H1 (cell line): ENCODE data around the gene HIPK1. TPM values are rescaled to one million over a fixed set of nuclear protein-coding genes. Genes with fewer than 3 reads are reported as not detected.

ENCODE experiments used
- CTCF ChIA-PET: fragments of 300-600 bp; sonication (Branson Sonifier 250); formaldehyde crosslinking; loops from one replicate; lab custom pipeline; 2021; ENCODE audit not compliant: partially characterized antibody; lab: Charles Lee
- POLR2A ChIA-PET: fragments of 300-600 bp; sonication (Branson Sonifier 250); formaldehyde crosslinking; loops from one replicate; lab custom pipeline; 2021; ENCODE audit warnings: inconsistent platforms; ENCODE audit not compliant: partially characterized antibody; lab: Charles Lee
- DNase-seq, 2 experiments: peaks; one replicate each; pipeline versions ENCODE4 v3.0.0 to v3.0.0-alpha.2; 2010 to 2022; ENCODE audit warnings: low spot score in 2 of 2, low read depth in 1 of 2, mixed read lengths in 1 of 2
- FAIRE-seq: peaks from 2 replicates; lab custom pipeline; 2011; peaks lifted over from hg19 to GRCh38; lab: Jason Lieb, UNC
- H2AFZ ChIP-seq: 2 replicates; pipeline ENCODE4 v1.8.1; 2012; ENCODE audit warnings: low read length, inconsistent platforms
- H2AK5ac ChIP-seq: 2 replicates; pipeline ENCODE4 v1.6.1; 2013; ENCODE audit warnings: low read depth, low read length
- H2BK120ac ChIP-seq: replicated peaks from 2 replicates; pipeline ENCODE3; 2013; ENCODE audit warnings: low read depth, low read length, inconsistent platforms
- H2BK12ac ChIP-seq: 2 replicates; pipeline ENCODE4 v1.6.1; 2013; ENCODE audit warnings: low read depth, low read length
- H2BK15ac ChIP-seq: 2 replicates; pipeline ENCODE4 v1.6.1; 2013; ENCODE audit warnings: low read length
- H2BK20ac ChIP-seq: 2 replicates; pipeline ENCODE4 v1.6.1; 2013; ENCODE audit warnings: low read length
- H2BK5ac ChIP-seq: 2 replicates; pipeline ENCODE4 v1.6.1; 2013; ENCODE audit warnings: low read depth, low read length
- H3K14ac ChIP-seq: 2 replicates; pipeline ENCODE4 v1.6.1; 2013; ENCODE audit warnings: inconsistent platforms; ENCODE audit not compliant: insufficient read length
- H3K18ac ChIP-seq: 2 replicates; pipeline ENCODE4 v1.6.1; 2013; ENCODE audit warnings: low read length; ENCODE audit errors: extremely low read depth
- H3K23ac ChIP-seq: 2 replicates; pipeline ENCODE4 v1.6.1; 2013; ENCODE audit warnings: inconsistent platforms; ENCODE audit not compliant: insufficient read length
- H3K23me2 ChIP-seq: 2 replicates; pipeline ENCODE4 v1.6.1; 2013; ENCODE audit warnings: low read depth, low read length
- H3K27ac ChIP-seq: 2 replicates; pipeline ENCODE4 v1.6.1; 2011; ENCODE audit warnings: low read depth, low read length, inconsistent platforms
- H3K27me3 ChIP-seq, 4 experiments: replicated peaks in 1 of 4; 1 replicate in 1 of 4; 2 replicates in 3 of 4; pipeline versions ENCODE4 v1.6.1 to v1.8.1; 2011 to 2013; ENCODE audit warnings: low read length in 3 of 4, mild to moderate bottlenecking in 3 of 4, inconsistent platforms in 2 of 4, mixed read lengths in 2 of 4, moderate library complexity in 1 of 4; ENCODE audit not compliant: control insufficient read depth in 3 of 4, insufficient read depth in 3 of 4; ENCODE audit errors: extremely low read depth in 1 of 4
- H3K36me3 ChIP-seq, 4 experiments: 2 replicates each; pipeline versions ENCODE4 v1.6.1 to v1.8.1; 2011 to 2013; ENCODE audit warnings: mild to moderate bottlenecking in 4 of 4, low read length in 3 of 4, moderate library complexity in 2 of 4, control low read depth in 1 of 4, inconsistent platforms in 1 of 4; ENCODE audit not compliant: insufficient read depth in 4 of 4, control insufficient read depth in 2 of 4
- H3K4ac ChIP-seq: replicated peaks from 2 replicates; pipeline ENCODE3; 2013; ENCODE audit warnings: low read length, low read depth, mixed read lengths, inconsistent platforms; ENCODE audit not compliant: insufficient read length
- H3K4me1 ChIP-seq, 4 experiments: replicated peaks in 1 of 4; 1 replicate in 1 of 4; 2 replicates in 3 of 4; pipeline versions ENCODE4 v1.6.1 to v1.8.1; 2011 to 2013; ENCODE audit warnings: low read length in 3 of 4, inconsistent platforms in 2 of 4, mixed read lengths in 1 of 4; ENCODE audit not compliant: insufficient read depth in 4 of 4, control insufficient read depth in 3 of 4
- H3K4me2 ChIP-seq, 2 experiments: 2 replicates each; pipeline versions ENCODE4 v1.6.1 to v1.8.1; 2011 to 2013; ENCODE audit warnings: low read depth in 2 of 2, low read length in 2 of 2, control low read depth in 1 of 2, inconsistent platforms in 1 of 2, mild to moderate bottlenecking in 1 of 2; ENCODE audit not compliant: insufficient read depth in 1 of 2
- H3K4me3 ChIP-seq, 4 experiments: fragments of 200-600, 300-600 bp in 1 of 4; sonication (generic), shearing (Covaris generic), sonication (Bioruptor Twin) in 1 of 4; 2 replicates each; pipeline versions ENCODE4 v1.5.1 to v1.8.1; 2011 to 2016; ENCODE audit warnings: low read length in 4 of 4, low read depth in 3 of 4, control low read depth in 2 of 4, inconsistent platforms in 2 of 4, mild to moderate bottlenecking in 2 of 4, mixed read lengths in 1 of 4, moderate library complexity in 1 of 4; ENCODE audit not compliant: insufficient read depth in 2 of 4; ENCODE audit errors: extremely low read depth in 1 of 4
- H3K56ac ChIP-seq: replicated peaks from 2 replicates; pipeline ENCODE3; 2013; ENCODE audit warnings: low read depth, mild to moderate bottlenecking, mixed read lengths, low read length, inconsistent platforms; ENCODE audit not compliant: insufficient read length
- H3K79me1 ChIP-seq: 2 replicates; pipeline ENCODE4 v1.6.1; 2013; ENCODE audit warnings: low read depth, low read length, control low read depth
- H3K79me2 ChIP-seq, 2 experiments: 2 replicates each; pipeline versions ENCODE4 v1.6.1 to v1.8.1; 2012 to 2013; ENCODE audit warnings: low read length in 2 of 2, mild to moderate bottlenecking in 2 of 2, inconsistent platforms in 1 of 2; ENCODE audit not compliant: insufficient read depth in 2 of 2, control insufficient read depth in 1 of 2
- H3K9ac ChIP-seq, 4 experiments: replicated peaks in 1 of 4; 1 replicate in 1 of 4; 2 replicates in 3 of 4; pipeline versions ENCODE4 v1.6.1 to v1.8.1; 2011 to 2013; ENCODE audit warnings: low read depth in 3 of 4, low read length in 3 of 4, control low read depth in 2 of 4, mild to moderate bottlenecking in 2 of 4, moderate library complexity in 2 of 4, inconsistent platforms in 1 of 4; ENCODE audit errors: extremely low read depth in 1 of 4
- H3K9me3 ChIP-seq, 2 experiments: 2 replicates each; pipeline versions ENCODE4 v1.6.1 to v1.8.1; 2012 to 2013; ENCODE audit warnings: mild to moderate bottlenecking in 2 of 2, moderate library complexity in 2 of 2, control low read depth in 1 of 2, inconsistent platforms in 1 of 2, low read depth in 1 of 2, low read length in 1 of 2, mixed read lengths in 1 of 2; ENCODE audit not compliant: insufficient read depth in 2 of 2
- H4K20me1 ChIP-seq, 2 experiments: replicated peaks in 1 of 2; 2 replicates each; pipeline versions ENCODE3 to v1.8.1; 2011 to 2013; ENCODE audit warnings: inconsistent platforms in 2 of 2, low read length in 2 of 2, mild to moderate bottlenecking in 1 of 2; ENCODE audit not compliant: insufficient read depth in 2 of 2, control insufficient read depth in 1 of 2
- H4K5ac ChIP-seq: 2 replicates; pipeline ENCODE4 v1.6.1; 2013; ENCODE audit warnings: low read length, low read depth, mixed read lengths, inconsistent platforms; ENCODE audit not compliant: insufficient read length
- H4K8ac ChIP-seq: 2 replicates; pipeline ENCODE4 v1.8.0; 2013; ENCODE audit warnings: mild to moderate bottlenecking, moderate library complexity, low read length, inconsistent platforms; ENCODE audit not compliant: insufficient read depth; ENCODE audit errors: extremely low read depth
- H4K91ac ChIP-seq: replicated peaks from 2 replicates; pipeline ENCODE3; 2013; ENCODE audit warnings: low read length, mixed read lengths, inconsistent platforms; ENCODE audit not compliant: insufficient read length
- WGBS, 2 experiments: shearing (Covaris generic) in 1 of 2; methylation state at CpG; one replicate each; pipeline versions ENCODE4 v1.1.6 to v1.1.7; 2013 to 2015; ENCODE audit warnings: low lambda C conversion rate in 2 of 2, mixed read lengths in 2 of 2, inconsistent platforms in 1 of 2, low coverage in 1 of 2, missing lambda C conversion rate in 1 of 2; ENCODE audit not compliant: insufficient replicate concordance in 2 of 2, insufficient coverage in 1 of 2, insufficient read length in 1 of 2; ENCODE audit errors: extremely low coverage in 1 of 2, missing lambda C conversion rate in 1 of 2; 5-methylcytosine and 5-hydroxymethylcytosine counted together
- polyA plus RNA-seq, 7 experiments: library from polyadenylated mRNA; depleted of rRNA in 3 of 7; stranded (reverse) in 5 of 7; unstranded in 2 of 7; fragments of >200 nt in 5 of 7; fragments of 200-250 nt in 2 of 7; gene quantifications; 1 replicate in 5 of 7; 2 replicates in 1 of 7; 4 replicates in 1 of 7; pipeline versions ENCODE4 v1.2.1 to v1.2.3, GENCODE V29; 2011 to 2013; ENCODE audit warnings: missing spikeins in 2 of 7, mixed read lengths in 2 of 7
- total RNA-seq: library from RNA; stranded (reverse); fragmentation: NEBNext Ultra II Directional; extraction: Animal tissue kit (Norgen Biotek cat#: 25700); gene quantifications from 2 replicates; pipeline ENCODE4 v1.2.1, GENCODE V29; 2021

The HIPK1 gene
- total and polyA plus RNA-seq, 2 of the 8 experiments (the other 6 are each of a cell fraction or from before 2014, with no cell fraction given) = 46.2 to 64.3 TPM

DNA sequence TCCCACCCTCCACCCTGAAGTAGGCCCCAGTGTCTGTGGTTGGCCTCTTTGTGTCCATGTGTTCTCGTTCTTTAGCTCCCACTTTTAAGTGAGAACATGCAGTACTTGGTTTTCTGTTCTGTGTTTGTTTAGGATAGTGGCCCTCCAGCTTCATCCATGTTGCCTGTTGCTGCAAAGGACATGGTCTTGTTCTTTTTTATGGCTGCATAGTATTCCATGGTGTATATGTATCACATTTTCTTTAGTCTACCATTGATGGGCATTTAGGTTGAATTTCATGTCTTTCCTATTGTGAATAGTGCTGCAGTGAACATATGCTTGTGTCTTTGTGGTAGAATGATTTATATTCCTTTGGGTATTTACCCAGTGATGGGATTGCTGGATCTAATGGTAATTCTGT is 6.1 kb downstream of the HIPK1 start:
- Histone ChIP-seq H3K4me1 (peaks cover 0 to 3% (median 1%) of the 10 kb centered on the region in 4 experiments; a peak in 5 of 7 replicates), H3K79me1 (peaks cover 5% of the 10 kb centered on the region), H3K4me3 (no peak overlapping the region), H3K79me2 (peaks cover 22 to 97% of the 10 kb centered on the region in 2 experiments), H3K9me3 (no peaks in the 10 kb centered on the region), H3K27me3 (no peaks in the 10 kb centered on the region), H2BK5ac (no peak overlapping the region), H2BK12ac (no peak overlapping the region), H3K27ac (no peak overlapping the region), H4K20me1 (peaks cover 0 to 11% of the 10 kb centered on the region in 2 experiments), H3K36me3 (no peaks in the 10 kb centered on the region), H4K91ac (no peak overlapping the region), H2BK15ac (no peak overlapping the region), H3K4ac (no peak overlapping the region), H2AFZ (no peak overlapping the region), H3K9ac (no peak overlapping the region), H3K56ac (no peak overlapping the region), H2BK120ac (no peak overlapping the region), H3K4me2 (no peak overlapping the region), H3K23ac (no peak overlapping the region), H2AK5ac (no peak overlapping the region), H3K18ac (no peak overlapping the region), H4K5ac (no peak overlapping the region), H3K23me2 (peaks cover 5% of the 10 kb centered on the region; the same call in 1 of the 2 replicates), H3K14ac (no peak overlapping the region), H4K8ac (no peak overlapping the region), H2BK20ac (no peak overlapping the region)
- FAIRE-seq (no peak), DNase-seq (no peak)
- WGBS, 2 experiments = 100% methylated on average over 1 of the region's 1 CpG; no CpG with 5 or more reads in 1 of the 2 experiments
- CTCF ChIA-PET = interaction anchor here (0.7 to 1.4 kb wide), 2 partner anchors 15 to 99 kb away, joined by 3 read pairs; no protein-coding TSS in a partner anchor
- POLR2A ChIA-PET = no interaction called here
